Left ventricle myocardium inferior (tissue), 1 donor: ENCODE measurements around the gene NAPB. TPM values are rescaled to one million over a fixed set of nuclear protein-coding genes. Genes with fewer than 3 reads are reported as not detected.
A peak's percentile ranks its signal among the peaks of the same experiment; 100 is the strongest.

Experiments
- DNase-seq: peaks from one replicate; pipeline ENCODE4 v3.0.0-alpha.2; 2020
- H3K27ac ChIP-seq: fragments of 200-600 bp; replicated peaks from 2 replicates; pipeline ENCODE4 v1.8.0; 2021
- H3K27me3 ChIP-seq: fragments of 200-600 bp; 2 replicates; pipeline ENCODE4 v1.8.0; 2021; ENCODE audit warnings: low read depth
- H3K36me3 ChIP-seq: fragments of 200-600 bp; 2 replicates; pipeline ENCODE4 v1.8.0; 2021
- H3K4me1 ChIP-seq: fragments of 200-600 bp; 2 replicates; pipeline ENCODE4 v1.8.0; 2021
- H3K4me3 ChIP-seq: fragments of 200-600 bp; 2 replicates; pipeline ENCODE4 v1.8.0; 2021; ENCODE audit warnings: mild to moderate bottlenecking, moderate library complexity
- H3K9me3 ChIP-seq: fragments of 200-600 bp; replicated peaks from 2 replicates; pipeline ENCODE4 v1.8.0; 2021
- CTCF ChIP-seq: fragments of 200-600 bp; IDR thresholded peaks from 2 replicates; pipeline ENCODE4 v1.8.0; 2021; ENCODE audit warnings: antibody characterized with exemption, mild to moderate bottlenecking, borderline replicate concordance
- intact Hi-C: fragments of 100-400 bp; cut with micrococcal nuclease; formaldehyde crosslinking; loops from one replicate; pipeline ENCODE4 v1.11.0; 2022
- total RNA-seq: library from RNA; stranded (reverse); fragmentation: NEBNext Ultra II Directional; extraction: Animal tissue kit (Norgen Biotek cat#: 25700); gene quantifications from one replicate; pipeline ENCODE4 v1.2.1, GENCODE V29; 2021
- donor health status: DM: no; HTN: yes; CAD: no; lungs with severe emphysema.

The NAPB gene
- total RNA-seq, 1 donor from 2014 or later: 5.2 TPM

DNA sequence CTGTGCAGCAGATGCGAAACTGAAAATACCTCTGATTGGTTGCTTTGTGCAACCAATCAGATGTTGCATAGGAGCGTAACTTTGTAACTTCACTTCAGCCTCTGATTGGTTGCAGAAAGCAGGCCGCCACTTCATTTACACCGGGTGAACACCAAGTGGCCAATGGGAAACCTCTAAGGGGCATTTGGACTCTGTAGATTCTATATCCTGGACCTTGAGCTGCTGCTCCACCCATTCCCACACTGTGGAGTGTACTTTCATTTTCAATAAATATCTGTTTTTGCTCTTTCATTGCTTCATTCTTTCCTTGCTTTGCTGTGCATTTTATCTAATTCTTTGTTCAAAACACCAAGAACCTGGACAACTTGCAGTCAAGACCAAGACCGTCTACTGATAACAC is 84.8 kb downstream of the NAPB start:
- intact Hi-C loops: loop anchor here (5.0 kb wide), 1 partner anchor 644 kb away; no protein-coding TSS in a partner anchor
- no peak for DNase-seq
- Histone ChIP-seq H3K4me3 (no peak overlapping the region), H3K27me3 (no peaks in the 10 kb centered on the region), H3K4me1 (peaks cover 18% of the 10 kb centered on the region), H3K27ac (no peak overlapping the region), H3K36me3 (no peaks in the 10 kb centered on the region), H3K9me3 (no peaks in the 10 kb centered on the region)
- TF ChIP-seq CTCF: no peak

DNA sequence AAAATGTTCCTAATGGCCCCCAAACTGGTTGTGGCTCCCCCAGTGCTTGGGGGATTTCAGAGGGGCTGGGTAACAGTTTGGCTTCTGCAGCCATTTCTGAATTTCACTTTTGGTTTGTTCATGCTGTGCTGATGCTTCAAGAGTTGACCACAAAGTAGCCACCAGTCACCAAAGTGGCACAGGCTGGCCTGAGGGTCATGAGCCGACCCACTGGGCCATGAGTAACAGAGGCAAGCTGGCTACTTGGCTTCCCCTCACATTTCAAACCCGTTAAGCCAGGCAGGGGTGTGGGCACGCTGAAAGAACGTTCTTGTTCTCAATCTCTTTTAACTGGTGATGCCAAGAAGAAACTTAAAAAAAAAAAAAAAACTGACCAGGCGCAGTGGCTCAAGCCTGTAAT is 85.8 kb downstream of the NAPB start:
- H3K36me3 ChIP-seq: no peaks in the 10 kb centered on the region
- no peaks in the 10 kb centered on the region for H3K9me3 ChIP-seq
- no peaks in the 10 kb centered on the region for H3K27me3 ChIP-seq
- H3K4me3 ChIP-seq: no peak overlapping the region
- peaks cover 18% of the 10 kb centered on the region for H3K4me1 ChIP-seq
- intact Hi-C loops: loop anchor here (5.0 kb wide), 1 partner anchor 643 kb away; no protein-coding TSS in a partner anchor
- no peak for TF ChIP-seq CTCF
- no peak overlapping the region for H3K27ac ChIP-seq
- DNase-seq: no peak

DNA sequence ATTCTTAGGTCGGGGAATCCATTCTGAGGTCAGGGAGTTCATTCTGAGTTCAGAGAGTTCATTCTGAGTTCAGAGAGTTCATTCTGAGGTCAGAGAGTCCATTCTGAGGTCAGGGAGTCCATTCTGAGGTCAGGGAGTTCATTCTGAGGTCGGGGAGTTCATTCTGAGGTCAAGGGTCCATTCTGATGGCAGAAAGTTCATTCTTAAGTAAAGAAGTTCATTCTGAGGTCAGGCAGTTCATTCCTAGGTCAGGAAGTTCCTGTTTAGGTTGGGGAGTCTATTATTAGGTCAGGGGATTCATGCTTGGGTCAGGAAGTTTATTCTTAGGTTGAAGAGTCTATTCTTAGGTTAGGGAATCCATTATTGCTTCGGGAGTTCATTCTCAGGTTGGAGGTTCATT is 87.2 kb downstream of the NAPB start:
- no peaks in the 10 kb centered on the region for H3K36me3 ChIP-seq
- H3K4me3 ChIP-seq: no peak overlapping the region
- peak overlapping the region; percentile 13 for H3K27ac ChIP-seq
- DNase-seq: no peak
- no peak for TF ChIP-seq CTCF
- H3K4me1 ChIP-seq: peaks cover 18% of the 10 kb centered on the region
- H3K27me3 ChIP-seq: no peaks in the 10 kb centered on the region
- intact Hi-C loops: no loop called here
- peaks cover 4% of the 10 kb centered on the region for H3K9me3 ChIP-seq

- intact Hi-C loops: no loop called here
Observed at GRCh38 chr20:23332467-23332866, 88.8 kb downstream of the NAPB start.

GRCh38 chr20:23331450-23332350 is 89.6 kb downstream of the NAPB start:
- Histone ChIP-seq H3K36me3 (no peaks in the 10 kb centered on the region), H3K9me3 (peaks cover 4% of the 10 kb centered on the region), H3K4me1 (peaks cover 18% of the 10 kb centered on the region), H3K4me3 (no peak overlapping the region), H3K27me3 (no peaks in the 10 kb centered on the region), H3K27ac (no peak overlapping the region)
- no peak for DNase-seq
- no peak for TF ChIP-seq CTCF
- intact Hi-C loops: no loop called here

More at GRCh38 chr20:23332467-23332866, 88.8 kb downstream of the NAPB start:
- Histone ChIP-seq H3K4me1 (peaks cover 18% of the 10 kb centered on the region), H3K27me3 (no peaks in the 10 kb centered on the region), H3K36me3 (no peaks in the 10 kb centered on the region), H3K4me3 (no peak overlapping the region), H3K27ac (no peak overlapping the region), H3K9me3 (peaks cover 4% of the 10 kb centered on the region)
- DNase-seq: no peak
- TF ChIP-seq CTCF: no peak
